RPMI7951 (cell line): Measurements from ENCODE around the gene SKAP2. TPM values are rescaled to one million over a fixed set of nuclear protein-coding genes. Genes with fewer than 3 reads are reported as not detected.
A peak's percentile ranks its signal among the peaks of the same experiment; 100 is the strongest.

Experiments
- DNase-seq: peaks from one replicate; pipeline ENCODE4 v3.0.0-alpha.2; 2012; ENCODE audit warnings: low read depth
- total RNA-seq: library from RNA; depleted of rRNA; stranded (reverse); fragments of >200 nt; shearing (Covaris generic); gene quantifications from 2 replicates; pipeline ENCODE4 v1.2.3, GENCODE V29; 2014

SKAP2 gene
- total RNA-seq, 1 experiment from 2014 or later, result 58.0 TPM

GRCh38 chr7:26777385-26777784 lies 87.0 kb downstream of the SKAP2 start:
- DNase-seq, result peak; percentile 15

DNA sequence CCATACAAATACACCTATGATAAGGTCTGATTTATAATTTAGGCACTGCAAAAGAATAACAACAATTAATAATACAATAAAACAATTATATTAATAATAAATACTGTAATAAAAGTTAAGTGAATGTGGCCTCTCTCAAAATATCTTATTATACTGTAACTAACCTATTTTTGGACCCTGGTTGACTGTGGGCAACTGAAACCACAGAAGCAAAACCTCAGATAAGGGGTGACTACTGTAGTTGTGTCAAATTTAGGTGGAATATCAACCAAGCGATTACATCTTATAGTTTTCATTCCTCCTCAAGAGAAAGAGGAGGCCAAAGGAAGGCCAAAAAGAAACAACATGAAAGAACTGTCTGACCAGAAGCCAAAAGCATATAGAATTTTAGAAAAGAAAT lies 103.9 kb downstream of the SKAP2 start:
- DNase-seq, result no peak

DNA sequence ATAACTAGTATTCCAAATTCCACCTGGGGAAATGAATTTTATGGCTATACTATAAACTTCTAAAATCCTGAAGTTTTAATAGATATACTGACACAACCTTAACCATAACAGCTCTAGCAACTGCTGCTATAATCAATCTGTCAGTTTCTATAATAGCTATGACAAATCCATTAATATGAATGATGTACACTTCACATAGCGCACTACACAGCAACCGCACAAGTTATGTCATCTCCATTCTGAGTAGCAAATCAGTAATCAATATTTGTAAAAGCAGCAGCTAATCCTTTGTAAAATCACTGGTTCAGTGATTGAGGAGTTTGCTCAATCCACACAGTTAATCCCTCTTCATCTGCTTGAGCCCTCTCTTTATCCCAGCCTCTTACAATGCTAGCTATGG lies 105.3 kb downstream of the SKAP2 start:
- DNase-seq, result no peak

GRCh38 chr7:26743205-26743604 lies 121.2 kb downstream of the SKAP2 start:
- DNase-seq, result no peak

DNA sequence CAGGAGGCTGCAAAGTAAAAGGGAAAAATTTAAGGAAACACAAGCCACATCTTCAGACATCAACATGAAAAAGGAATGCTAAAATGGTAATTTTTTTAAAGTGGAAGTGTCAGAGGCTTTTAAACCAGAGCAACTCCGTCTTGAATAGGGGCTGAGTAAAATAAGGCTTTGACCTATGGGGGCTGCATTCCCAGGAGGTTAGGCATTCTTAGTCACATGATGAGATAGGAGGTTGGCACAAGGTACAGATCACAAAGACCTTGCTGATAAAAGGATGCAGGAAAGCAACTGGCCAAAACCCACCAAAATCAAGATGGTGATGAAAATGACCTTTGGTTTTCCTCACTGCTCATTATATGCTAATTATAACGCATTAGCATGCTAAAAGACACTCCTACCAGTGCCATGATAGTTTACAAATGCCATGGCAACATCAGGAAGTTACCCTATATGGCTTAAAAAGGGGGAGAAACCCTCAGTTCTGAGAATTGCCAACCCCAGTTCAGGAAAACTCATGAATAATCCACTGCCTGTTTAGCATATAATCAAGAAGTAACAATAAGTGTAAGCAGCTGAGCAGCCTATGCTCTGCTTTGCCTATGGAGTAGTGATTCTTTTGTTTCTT lies 128.3 kb downstream of the SKAP2 start:
- no peak for DNase-seq

- DNase-seq, result no peak
Measured at GRCh38 chr7:26729150-26729775, 135.1 kb downstream of the SKAP2 start.

- no peak for DNase-seq
Measured at GRCh38 chr7:26726051-26726450, 138.3 kb downstream of the SKAP2 start.

DNA sequence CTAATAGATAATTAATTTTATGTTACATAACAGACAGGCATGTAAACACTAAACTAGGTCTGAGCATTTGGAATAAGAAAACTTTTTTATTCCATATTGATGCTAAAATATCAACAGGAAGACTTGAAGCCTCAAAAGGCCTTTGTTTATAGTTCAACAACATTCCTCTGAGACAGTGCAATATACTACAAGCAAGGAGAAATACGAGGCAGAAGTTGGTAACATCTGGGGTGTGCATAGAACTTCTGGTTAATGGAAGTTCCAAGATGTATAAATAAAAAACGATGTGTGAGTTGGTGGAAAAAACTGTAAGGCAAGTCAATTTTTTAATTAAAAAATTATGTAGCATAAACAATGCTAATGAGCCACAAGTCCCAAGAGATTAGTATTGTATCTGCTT lies 139.6 kb downstream of the SKAP2 start:
- no peak for DNase-seq

- no peak for DNase-seq
Measured at GRCh38 chr7:26723129-26723528, 141.3 kb downstream of the SKAP2 start.

DNA sequence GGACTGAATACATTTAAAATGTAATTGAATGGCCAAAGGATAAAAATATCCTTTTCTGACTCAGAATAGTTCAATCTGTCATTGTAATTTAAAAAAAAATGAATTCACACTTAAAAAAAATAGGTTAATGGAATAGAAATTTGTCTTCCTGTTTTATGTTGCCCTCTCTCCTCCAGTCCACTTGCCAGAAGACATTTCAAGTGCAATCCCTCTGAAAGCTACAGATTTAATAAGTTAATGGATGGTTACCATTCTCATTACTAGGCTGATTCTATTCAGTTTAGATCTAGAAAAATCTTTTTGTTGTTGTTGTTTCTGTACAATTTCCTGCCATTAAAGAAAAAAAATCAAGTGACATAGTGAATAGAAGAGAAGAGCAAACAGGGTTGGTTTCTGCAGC lies 142.9 kb downstream of the SKAP2 start:
- no peak for DNase-seq

DNA sequence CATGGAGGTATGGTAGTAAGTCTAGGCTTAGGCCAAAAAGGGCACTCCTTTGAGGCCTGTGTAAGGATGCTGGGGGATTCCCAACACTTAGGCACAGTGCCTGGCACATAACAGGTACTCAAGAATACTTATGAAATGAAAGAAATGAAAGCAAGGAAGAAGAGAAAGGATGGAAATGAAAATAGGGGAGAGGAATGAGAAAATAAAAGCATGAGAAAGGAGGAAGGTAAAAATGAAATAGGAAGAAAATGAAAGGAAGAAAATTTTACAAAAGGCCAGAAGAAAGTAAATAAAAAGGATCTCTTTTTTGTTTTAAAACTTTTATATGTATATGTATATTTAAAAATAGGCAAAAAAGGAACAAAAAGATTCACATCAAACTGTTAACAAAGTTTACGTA lies 146.3 kb downstream of the SKAP2 start:
- DNase-seq, result no peak

DNA sequence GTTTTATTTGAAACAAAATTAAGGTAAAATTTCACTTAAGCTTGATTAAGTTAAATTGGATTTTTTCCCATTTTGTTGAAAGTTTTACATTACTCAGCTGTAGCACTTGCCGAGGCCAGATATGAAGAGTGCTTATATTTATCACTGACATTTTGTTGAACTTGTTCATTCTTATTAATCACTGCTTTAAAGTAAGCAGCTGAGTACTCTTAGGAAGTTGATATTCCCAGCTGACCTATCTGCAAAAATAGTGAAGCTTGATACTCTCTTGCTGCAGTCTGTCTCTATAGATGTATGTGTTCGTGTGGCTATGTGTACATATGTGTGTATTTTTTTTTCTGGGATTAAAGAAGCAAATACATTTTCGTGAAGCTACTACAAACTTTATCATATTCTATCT lies 150.0 kb downstream of the SKAP2 start:
- DNase-seq, result no peak

GRCh38 chr7:26714006-26714405 lies 150.4 kb downstream of the SKAP2 start:
- DNase-seq, result no peak

- no peak for DNase-seq
Measured at GRCh38 chr7:26709210-26709990, 155.0 kb downstream of the SKAP2 start.

GRCh38 chr7:26705567-26705966 lies 158.8 kb downstream of the SKAP2 start:
- DNase-seq, result peak; percentile 96

- DNase-seq, result peak; percentile 54
Measured at GRCh38 chr7:26704786-26705185, 159.6 kb downstream of the SKAP2 start.

DNA sequence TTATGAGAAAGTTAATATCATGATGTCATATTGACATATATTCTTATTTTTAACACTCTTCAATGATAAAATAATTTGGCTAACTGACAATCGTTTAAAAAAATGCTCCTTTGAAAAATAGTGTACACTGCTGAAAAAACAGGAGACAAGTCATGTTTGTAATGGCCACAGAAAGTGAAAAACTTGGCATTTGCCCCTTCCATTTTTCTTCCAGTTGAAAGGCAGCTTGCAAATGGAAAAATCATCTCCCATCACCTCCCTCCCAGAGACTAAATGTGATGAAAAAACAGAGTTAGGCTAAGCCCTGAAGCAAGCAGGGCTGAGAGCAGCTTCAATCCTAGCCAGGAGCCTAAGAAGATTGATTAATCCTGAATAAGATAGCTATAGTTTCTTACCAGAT lies 160.4 kb downstream of the SKAP2 start:
- no peak for DNase-seq

DNA sequence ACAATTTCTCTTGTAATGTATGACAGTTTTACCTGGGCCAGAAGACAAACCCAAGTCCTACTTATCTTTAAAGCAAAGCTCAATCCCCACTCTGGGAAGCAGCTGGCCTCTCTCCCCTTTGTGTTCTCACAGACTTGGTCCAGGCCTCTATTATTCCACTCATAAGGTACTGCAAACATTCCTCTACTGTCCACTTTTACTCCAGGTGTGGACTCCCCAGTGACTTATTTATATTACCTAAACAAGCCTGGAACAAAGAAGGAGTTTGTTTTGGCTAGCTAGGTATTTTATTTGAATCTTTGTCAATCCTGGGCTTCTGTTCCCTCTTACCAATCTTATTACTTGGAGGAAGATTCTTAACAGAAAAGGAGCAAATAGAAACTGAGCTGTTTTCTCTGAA lies 163.5 kb downstream of the SKAP2 start:
- DNase-seq, result no peak

GRCh38 chr7:26700386-26700785 lies 164.0 kb downstream of the SKAP2 start:
- DNase-seq, result no peak

GRCh38 chr7:26699766-26700165 lies 164.6 kb downstream of the SKAP2 start:
- no peak for DNase-seq

- no peak for DNase-seq
Measured at GRCh38 chr7:26698806-26699205, 165.6 kb downstream of the SKAP2 start.

- no peak for DNase-seq
Measured at GRCh38 chr7:26698194-26698593, 166.2 kb downstream of the SKAP2 start.

DNA sequence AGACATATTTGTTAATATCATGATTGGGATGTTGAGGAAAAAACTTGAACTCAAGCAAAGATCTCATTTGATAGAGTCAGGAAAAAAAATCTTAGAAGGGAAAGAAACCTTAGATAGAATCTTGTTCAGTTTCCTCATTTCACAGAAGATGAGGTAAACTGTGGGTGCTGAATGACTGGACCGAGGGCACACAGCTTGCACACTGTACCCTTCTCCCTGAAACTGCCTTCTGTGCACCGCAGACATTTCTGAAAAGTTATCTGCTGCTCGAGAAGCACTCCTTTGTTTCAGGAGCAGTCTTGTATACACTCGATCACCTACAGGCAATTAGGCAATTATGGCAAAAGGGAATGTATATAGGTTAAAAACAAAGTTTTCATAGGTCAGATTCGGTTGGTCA lies 167.4 kb downstream of the SKAP2 start:
- DNase-seq, result no peak
